BE2C (cell line): ENCODE data around the gene PSMA5.
"Not testable (repeated sequence)": the region's sequence is repeated elsewhere in the genome, so short reads cannot be mapped to it uniquely, and the experiment has no call there.

Experiments used
- DNase-seq: peaks from one replicate; pipeline ENCODE4 v3.0.0-alpha.2; 2020
- H3K27me3 ChIP-seq: fragments of 250-450 bp; sonication (Bioruptor Pico); 2 replicates; pipeline ENCODE4 v1.5.1; 2020; ENCODE audit warnings: mild to moderate bottlenecking
- H3K36me3 ChIP-seq: fragments of 250-450 bp; sonication (Bioruptor Pico); 2 replicates; pipeline ENCODE4 v1.5.1; 2020; ENCODE audit warnings: mild to moderate bottlenecking
- H3K4me1 ChIP-seq: fragments of 250-450 bp; sonication (Bioruptor Pico); 2 replicates; pipeline ENCODE4 v1.5.1; 2020
- H3K4me3 ChIP-seq: 2 replicates; pipeline ENCODE4 v1.5.1; 2011; ENCODE audit warnings: low read depth, low read length
- H3K9me3 ChIP-seq: fragments of 250-450 bp; sonication (Bioruptor Pico); 2 replicates; pipeline ENCODE4 v1.5.1; 2020
- CTCF ChIP-seq: IDR thresholded peaks from 2 replicates; pipeline ENCODE4 v1.5.1; 2012; ENCODE audit warnings: mild to moderate bottlenecking, low read depth, low read length

The PSMA5 gene

DNA sequence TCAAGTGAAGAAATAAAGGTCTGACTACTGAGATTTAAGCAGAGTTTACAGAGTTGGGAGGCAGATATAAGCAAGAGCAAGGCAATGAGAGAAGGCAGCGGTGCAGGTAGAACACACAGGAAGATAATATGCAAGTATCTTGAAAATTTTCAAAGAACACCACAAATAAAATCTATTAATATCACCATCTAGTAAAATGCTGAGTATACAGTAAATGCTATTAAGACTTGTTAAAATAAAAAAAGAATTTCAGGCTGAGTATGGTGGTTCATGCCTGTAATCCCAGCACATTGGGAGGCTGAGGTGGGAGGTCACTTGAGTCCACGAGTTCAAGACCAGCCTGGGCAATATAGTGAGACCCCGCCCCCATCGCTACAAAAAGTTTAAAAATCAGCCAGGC lies 48.5 kb downstream of the PSMA5 start:
- DNase-seq = no peak
- Histone ChIP-seq H3K27me3 (no peaks in the 10 kb centered on the region), H3K4me1 (no peaks in the 10 kb centered on the region; the same call in 1 of the 2 replicates), H3K4me3 (no peak overlapping the region), H3K9me3 (no peaks in the 10 kb centered on the region), H3K36me3 (no peaks in the 10 kb centered on the region)
- no peak for TF ChIP-seq CTCF

GRCh38 chr1:109373696-109374095 lies 52.6 kb downstream of the PSMA5 start:
- not testable (repeated sequence) for DNase-seq, H3K36me3 ChIP-seq, H3K27me3 ChIP-seq, H3K4me1 ChIP-seq, H3K4me3 ChIP-seq, H3K9me3 ChIP-seq

- no peaks in the 10 kb centered on the region for H3K36me3 ChIP-seq
- TF ChIP-seq CTCF = no peak
- no peak for DNase-seq
Measured at GRCh38 chr1:109373126-109373525, 53.1 kb downstream of the PSMA5 start.

GRCh38 chr1:109372281-109372680 lies 54.0 kb downstream of the PSMA5 start:
- H3K9me3 ChIP-seq = no peaks in the 10 kb centered on the region
- no peak overlapping the region for H3K4me3 ChIP-seq
- no peaks in the 10 kb centered on the region for H3K36me3 ChIP-seq
- TF ChIP-seq CTCF = no peak
- no peak for DNase-seq
- H3K4me1 ChIP-seq = no peaks in the 10 kb centered on the region; the same call in 1 of the 2 replicates
- no peaks in the 10 kb centered on the region for H3K27me3 ChIP-seq

More at GRCh38 chr1:109373126-109373525, 53.1 kb downstream of the PSMA5 start:
- no peaks in the 10 kb centered on the region; the same call in 1 of the 2 replicates for H3K4me1 ChIP-seq
- H3K27me3 ChIP-seq = no peaks in the 10 kb centered on the region
- H3K9me3 ChIP-seq = no peaks in the 10 kb centered on the region
- H3K4me3 ChIP-seq = no peak overlapping the region

- H3K9me3 ChIP-seq = no peaks in the 10 kb centered on the region
- no peak for TF ChIP-seq CTCF
- H3K4me3 ChIP-seq = no peak overlapping the region
- DNase-seq = no peak
- H3K4me1 ChIP-seq = no peaks in the 10 kb centered on the region; the same call in 1 of the 2 replicates
- H3K27me3 ChIP-seq = no peaks in the 10 kb centered on the region
- no peaks in the 10 kb centered on the region for H3K36me3 ChIP-seq
Measured at GRCh38 chr1:109371341-109371739, 54.9 kb downstream of the PSMA5 start.

DNA sequence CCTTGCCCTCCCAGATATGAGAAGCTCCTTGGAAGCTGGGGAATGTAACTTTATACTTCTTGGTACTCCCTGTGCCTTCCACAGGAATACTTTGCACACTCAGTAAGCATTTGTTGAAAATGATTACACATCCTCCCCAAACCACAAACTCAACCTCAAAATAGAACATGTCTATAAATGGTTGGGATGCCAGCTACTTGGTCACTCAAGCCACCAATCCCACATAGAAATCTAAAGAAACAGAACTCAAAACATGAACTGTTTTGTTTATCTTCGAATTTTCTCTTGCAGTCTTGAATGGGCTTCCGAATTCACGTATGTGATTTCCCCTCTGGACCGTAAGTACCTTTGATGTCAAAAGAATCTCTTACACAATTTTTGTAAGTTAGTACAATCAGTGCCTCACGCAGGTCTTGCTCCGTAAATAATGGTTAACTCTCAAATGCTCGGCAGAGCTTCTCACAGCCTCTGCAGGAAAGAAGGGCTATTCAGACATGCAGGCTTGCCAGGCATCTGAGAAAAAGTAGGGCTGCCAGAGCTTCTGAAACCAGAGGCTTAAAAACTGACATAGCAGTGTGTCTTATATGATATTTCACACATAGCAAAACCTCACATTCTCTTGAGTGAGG lies 55.4 kb downstream of the PSMA5 start:
- no peaks in the 10 kb centered on the region; the same call in 1 of the 2 replicates for H3K4me1 ChIP-seq
- H3K27me3 ChIP-seq = no peaks in the 10 kb centered on the region
- no peaks in the 10 kb centered on the region for H3K36me3 ChIP-seq
- no peak for TF ChIP-seq CTCF
- H3K9me3 ChIP-seq = no peaks in the 10 kb centered on the region
- no peak for DNase-seq
- H3K4me3 ChIP-seq = no peak overlapping the region
